SW 1271 (cell line): ENCODE data around the gene SPPL2B.
"Not testable (repeated sequence)": the region's sequence is repeated elsewhere in the genome, so short reads cannot be mapped to it uniquely, and the experiment has no call there.

ENCODE experiments used
- DNase-seq, 2 experiments: peaks; one replicate each; lab custom pipeline; 2025; lab: John Stamatoyannopoulos, UW

The SPPL2B gene

DNA sequence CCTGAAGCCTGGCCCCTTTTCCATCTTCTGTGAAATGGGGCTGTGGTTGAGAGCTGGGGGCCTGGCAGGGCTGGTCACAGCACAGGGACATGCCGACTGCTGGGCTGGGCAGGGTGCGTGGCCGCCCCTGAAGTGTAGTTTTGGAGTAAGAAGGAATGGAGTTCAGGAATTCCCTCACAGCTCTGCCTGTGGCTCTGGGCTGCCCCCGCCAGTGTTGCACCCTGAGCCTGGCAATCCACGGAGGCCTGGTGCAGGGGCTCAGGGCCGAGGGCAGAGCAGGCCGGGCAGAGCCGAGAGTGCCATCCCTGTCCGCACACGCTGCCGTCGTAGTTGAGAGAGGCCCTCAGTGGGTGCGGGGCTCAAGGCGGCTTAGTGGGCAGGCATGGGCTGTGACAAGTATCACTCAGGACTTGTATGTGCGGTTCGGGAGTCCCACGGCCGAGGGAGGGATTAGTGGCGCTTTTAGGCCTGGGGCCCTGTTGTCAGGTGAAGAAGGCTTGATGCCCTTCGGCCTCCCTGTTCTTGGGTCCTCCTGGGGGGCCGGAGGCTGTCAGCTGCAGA lies 9.7 kb downstream of the SPPL2B start:
- no peak for DNase-seq

DNA sequence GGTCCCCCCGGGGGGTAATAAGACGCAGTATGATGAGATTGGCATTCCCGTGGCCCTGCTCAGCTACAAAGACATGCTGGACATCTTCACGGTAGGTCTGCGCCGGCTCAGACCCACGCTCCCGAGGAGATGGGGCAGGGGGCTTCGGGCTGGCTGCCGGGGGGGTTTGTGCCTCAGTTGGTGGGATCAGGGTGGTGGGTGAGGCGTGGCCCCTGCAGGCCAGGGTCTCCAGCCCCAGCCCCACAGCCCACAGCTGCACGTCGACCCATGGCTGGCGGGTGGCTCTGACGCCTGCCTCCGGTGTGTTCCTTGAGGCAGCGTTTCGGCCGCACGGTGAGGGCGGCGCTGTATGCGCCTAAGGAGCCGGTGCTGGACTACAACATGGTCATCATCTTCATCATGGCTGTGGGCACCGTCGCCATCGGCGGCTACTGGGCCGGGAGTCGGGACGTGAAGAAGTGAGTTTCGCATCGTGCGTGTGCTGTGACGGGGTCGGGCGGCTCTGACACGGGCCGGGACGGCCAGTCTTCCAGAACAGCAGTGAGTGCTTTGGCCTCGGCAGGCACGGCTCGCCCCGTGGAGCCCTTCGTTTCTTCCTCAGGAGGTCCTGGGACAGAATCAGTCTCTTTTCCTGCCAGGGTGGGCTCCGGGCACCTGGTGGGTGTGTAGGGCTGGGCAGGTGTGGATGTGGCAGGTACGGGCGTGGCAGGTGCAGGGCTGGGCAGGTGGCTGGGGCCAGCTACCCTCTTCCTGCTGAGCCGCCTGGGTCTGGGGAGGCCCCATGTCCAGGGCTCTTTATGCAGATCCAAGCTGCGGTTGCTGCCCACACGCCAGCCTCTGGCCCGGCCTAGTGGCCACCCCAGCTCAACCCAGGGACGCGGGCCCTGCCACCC lies 10.5 kb downstream of the SPPL2B start:
- DNase-seq: no peak

DNA sequence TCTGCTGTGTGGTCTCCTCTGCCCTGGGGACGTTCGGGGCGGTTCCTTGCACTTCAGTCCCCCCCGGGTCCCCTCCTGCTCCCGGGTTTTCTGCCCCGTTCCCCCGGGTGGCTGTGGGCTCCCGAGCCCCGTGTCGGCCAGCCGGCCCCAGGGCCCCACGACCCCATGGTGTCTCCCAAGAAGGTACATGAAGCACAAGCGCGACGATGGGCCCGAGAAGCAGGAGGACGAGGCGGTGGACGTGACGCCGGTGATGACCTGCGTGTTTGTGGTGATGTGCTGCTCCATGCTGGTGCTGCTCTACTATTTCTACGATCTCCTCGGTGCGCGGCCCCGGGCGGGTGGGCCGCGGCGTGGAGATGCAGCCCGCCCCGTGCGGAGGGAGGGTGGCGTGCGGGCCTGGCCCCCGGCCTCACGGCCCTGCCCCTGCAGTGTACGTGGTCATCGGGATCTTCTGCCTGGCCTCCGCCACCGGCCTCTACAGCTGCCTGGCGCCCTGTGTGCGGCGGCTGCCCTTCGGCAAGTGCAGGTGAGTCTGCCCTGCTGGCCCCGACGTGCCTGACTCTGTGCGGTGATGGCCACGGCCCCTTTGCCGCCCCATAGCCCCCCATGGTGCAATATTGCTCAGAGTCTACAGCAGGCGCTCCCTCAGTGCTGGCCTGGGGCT lies 11.3 kb downstream of the SPPL2B start:
- no peak for DNase-seq

DNA sequence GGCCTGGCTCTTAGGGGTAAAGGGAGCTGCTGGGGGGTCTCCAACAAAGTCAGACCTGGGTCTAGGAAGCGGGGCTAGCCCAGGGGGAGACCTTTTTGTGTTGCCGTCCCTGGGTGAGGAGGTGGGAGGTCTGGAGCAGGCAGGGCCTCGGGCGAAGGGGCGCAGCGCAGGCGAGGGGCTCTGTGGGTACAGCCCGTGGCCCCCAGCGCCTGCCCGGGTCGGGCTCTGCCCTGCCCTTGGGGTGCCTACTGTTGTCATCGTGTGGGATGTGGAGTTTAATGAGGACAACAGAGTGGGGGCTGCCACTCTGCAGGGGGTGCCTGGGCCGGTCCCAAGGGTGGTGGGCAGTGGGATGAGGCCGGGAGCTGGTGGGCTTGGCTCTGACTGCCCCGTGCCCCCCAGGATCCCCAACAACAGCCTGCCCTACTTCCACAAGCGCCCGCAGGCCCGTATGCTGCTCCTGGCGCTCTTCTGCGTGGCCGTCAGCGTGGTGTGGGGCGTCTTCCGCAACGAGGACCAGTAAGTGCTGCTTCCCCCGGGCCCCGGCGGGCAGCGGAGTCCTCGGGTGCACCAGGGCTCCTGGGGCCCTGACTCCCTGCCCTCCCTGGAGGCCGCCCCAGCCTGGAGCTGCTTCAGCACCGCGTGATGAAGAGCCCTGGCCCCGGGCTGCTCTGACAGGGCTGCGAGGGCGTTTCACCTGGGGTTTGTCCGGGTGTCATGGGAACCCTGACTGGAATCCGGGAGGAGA lies 12.2 kb downstream of the SPPL2B start:
- no peak for DNase-seq

- DNase-seq: no peak
These were observed 12.8 kb downstream of the SPPL2B start for GRCh38 chr19:2341244-2341751.

DNA sequence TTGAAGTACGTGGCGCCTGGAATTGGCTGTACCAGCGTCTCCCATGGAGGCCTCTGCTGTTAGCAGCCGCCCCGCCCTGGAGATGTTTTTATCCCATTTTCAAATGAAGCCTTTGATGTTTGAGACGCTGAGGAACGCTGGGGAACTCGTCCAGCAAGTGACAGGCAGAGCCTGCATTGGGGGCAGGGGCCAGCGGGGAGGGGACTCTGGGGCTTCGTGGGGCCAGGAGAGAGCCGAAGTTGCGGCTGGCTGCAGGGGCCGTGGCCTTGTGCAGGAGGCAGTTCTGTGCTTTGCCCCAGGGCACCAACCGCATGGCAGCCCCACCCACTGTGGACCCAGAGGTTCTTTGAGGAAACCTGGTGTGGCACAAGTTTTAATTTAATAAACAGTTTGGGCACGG lies 13.5 kb downstream of the SPPL2B start:
- no peak for DNase-seq

DNA sequence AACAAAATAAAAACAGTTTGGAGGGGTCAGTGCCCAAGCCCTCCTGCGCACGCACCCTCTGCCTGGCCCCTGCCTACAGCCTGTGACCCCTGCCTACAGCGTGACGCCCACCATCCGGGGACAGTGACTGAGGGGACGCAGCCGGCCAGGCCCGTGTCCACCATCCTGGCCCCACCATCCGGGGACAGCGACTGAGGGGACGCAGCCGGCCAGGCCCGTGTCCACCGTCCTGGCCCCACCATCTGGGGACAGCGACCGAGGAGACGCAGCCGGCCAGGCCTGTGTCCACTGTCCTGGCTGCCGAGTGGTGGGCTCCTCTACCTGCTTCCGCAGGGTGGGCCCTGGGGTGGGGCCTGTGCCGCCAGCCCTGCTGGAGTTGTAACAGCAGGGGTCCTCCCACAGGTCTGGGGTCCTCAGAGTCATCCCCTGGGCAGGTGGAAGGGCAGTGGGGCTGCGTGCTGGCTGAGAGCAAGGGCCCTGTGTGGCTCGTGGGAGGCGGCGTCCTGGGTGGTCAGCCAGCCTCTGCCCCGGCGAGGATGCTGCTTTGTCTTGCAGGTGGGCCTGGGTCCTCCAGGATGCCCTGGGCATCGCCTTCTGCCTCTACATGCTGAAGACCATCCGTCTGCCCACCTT lies 14.3 kb downstream of the SPPL2B start:
- DNase-seq: no peak

DNA sequence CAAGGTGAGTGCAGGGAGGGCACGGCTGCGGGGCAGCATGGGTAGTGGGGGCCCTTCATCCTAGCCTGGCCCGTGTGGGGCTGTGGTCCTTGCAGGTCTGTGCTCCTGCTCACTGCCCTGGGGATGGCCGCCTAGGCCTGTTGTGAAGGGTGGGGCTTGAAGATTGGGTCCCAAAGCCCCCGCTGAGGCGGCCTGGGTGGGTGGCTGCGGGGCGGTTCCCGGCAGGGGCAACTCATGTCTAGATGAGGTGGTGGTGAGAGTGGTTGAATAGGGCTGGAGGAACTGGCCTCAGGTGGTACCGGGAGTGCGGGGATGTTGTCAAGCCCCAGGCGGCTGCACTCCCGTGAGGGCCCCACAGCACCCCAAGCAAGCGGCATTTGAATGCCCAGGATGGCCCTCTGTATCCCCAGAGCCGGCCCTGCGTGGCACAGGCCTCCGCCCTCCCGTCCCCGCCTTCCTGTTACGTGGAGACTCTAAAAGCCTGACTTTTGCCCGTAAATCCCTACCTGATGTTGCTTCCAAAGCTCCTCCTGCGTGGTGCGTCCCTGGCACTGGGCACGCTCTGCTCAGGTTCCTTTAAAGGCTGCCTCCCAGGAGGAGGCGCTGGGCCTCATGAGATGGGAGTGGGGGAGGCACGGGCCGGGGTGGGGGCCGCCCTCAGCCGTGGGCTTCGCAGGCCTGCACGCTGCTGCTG lies 15.0 kb downstream of the SPPL2B start:
- no peak for DNase-seq

GRCh38 chr19:2344381-2344870 lies 15.9 kb downstream of the SPPL2B start:
- DNase-seq: no peak

DNA sequence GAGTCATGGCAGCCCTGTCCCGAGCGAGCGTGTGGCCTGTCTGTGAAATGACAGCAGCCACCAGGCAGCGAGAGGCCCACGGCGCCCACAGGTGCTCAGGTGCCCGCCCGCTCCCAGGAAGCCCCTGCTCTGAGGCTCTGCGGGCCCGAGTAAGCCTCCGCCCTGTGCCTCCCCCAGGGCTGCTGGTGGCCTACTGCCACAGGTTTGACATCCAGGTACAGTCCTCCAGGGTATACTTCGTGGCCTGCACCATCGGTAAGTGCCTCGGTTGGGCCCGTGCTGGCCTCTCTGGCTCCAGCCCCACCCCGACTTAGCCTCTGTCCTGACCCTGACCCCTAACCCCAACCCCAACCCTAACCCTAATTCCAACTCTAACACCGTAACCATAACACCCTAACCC lies 16.6 kb downstream of the SPPL2B start:
- no peak for DNase-seq

DNA sequence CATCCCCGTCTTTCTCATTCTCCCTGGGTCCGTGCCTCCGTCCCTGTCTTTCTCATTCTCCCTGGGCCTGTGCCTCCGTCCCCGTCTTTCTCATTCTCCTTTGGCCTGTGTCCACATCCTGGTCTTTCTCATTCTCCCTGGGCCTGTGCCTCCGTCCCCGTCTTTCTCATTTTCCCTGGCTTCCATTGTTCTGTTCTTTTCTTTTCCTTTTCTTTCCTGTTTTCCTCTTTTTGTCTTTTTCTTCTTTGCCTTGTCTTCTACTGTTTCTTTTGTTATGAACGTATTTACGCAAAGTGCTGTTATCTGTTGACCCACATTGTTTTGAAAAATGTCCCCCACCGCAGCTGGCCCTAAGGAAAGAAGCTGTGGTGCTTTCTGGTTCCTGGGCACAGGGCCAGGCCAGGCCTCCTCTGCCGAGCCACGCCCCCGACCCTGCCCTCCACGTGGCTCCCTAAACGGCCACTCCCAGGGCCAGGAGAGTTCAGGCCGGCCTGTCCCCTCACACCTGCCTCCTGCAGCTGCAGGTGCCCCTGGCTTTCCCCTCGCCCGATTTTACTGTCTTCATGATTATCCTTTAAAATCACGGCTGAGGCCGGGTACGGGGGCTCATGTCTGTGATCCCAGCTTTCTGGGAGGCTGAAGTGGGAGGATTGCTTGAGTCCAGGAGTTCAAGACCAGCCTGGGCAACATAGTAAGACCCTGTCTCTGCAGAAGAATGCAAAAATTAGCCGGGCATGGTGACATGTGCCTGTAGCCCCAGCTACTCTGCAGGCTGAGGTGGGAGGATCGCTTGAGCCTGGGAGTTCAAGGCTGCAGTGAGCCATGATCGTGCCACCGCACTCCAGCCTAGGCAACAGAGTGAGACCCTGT lies 17.5 kb downstream of the SPPL2B start:
- DNase-seq: no peak

- not testable (repeated sequence) for DNase-seq
These were observed 21.3 kb downstream of the SPPL2B start for GRCh38 chr19:2349818-2350217.

- no peak for DNase-seq
These were observed 22.2 kb downstream of the SPPL2B start for GRCh38 chr19:2350656-2351055.

- DNase-seq: no peak
These were observed 23.1 kb downstream of the SPPL2B start for GRCh38 chr19:2351591-2351990.

DNA sequence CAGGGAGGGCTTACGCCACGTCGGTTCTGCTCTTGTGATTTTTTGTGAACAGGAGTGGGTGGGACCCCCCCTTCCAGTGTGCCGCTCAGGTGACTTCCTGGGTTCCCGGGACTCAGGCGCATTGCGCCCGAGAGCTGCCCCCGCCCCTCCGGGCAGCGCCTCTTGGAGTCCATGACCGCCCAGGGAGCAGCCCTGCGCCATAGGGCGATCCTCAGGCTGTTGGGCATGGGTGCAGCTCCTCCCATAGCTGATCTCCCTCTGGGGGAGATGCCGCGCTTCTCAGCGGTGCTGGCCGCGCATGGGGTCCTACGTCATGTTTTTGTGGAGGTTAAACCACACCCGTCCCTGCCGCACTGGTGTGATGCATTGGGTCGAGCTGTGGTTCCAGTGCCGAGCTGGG lies 23.6 kb downstream of the SPPL2B start:
- DNase-seq: no peak

DNA sequence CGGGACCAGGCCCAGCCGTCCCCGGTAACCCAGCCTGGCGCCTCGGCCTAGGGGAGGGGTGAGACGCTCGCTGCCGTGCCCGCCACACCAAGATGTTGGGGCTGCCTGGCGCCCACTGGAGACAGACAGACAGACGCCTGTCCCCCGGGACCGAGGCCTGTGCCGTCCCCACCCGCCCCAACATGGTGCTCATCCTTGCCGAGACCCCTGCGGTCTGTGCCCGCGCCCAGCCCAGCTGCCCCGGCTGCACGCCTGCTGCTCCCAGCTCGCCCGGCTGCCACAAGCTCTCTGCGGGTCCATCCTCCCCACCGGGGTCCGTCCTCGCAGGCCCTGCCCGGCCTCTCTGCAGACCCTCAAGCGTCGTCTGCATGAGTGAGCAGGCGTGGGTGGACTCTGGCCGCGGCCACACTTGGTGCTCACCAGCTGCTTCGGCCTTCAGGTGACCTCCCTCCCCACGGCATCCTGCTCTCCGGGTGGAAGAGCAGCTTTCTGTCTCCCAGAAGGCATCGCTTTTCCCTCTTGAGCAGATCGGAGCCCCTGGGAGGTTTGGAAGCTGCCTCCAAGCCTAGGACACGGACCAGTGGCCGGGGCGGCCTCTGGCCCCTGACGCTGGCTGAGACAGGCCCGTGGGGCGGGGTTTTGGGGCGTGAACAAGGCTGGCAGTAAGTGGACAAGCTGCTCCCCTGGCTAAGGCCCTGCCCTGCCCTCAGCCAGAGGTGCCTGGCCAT lies 24.8 kb downstream of the SPPL2B start:
- DNase-seq: no peak

GRCh38 chr19:2353887-2354592 lies 25.6 kb downstream of the SPPL2B start:
- no peak for DNase-seq

DNA sequence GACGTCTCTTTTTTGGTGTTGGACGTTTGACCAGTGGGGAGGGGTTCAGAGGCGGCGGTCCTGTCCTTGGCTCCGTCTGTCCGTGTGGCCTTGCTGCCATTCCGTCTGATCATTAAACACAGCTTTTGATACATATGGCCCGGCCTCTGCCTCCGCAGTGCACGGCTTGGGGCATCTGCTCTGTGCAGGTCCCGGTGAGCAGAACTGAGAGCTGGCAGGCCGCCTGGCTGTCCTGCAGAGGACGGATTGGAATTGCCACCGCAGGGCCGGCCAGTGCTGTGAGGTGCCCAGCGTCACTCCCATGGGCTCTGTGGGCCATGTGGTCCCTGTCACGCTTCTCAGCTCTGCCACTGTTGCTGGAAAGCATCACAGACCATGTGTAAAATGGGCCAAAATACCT lies 26.2 kb downstream of the SPPL2B start:
- DNase-seq: no peak
